ENCODE data around the gene CPEB2. TPM values are rescaled to one million over a fixed set of nuclear protein-coding genes. Genes with fewer than 3 reads are reported as not detected.

The CPEB2 gene
- total RNA-seq (2013; cell fraction: nucleolus; rRNA removed), result 23.9 and 29.3 TPM in 2 replicates
- 3.9 and 5.4 TPM in 2 replicates for total RNA-seq (2014; rRNA removed)
- 4.5 and 6.4 TPM in 2 replicates for total RNA-seq (2014; rRNA removed; fragmentation: Illumina TruSeq; extraction: Trizol)
- total RNA-seq (2021), result 8.3 and 9.9 TPM in 2 replicates
- 2.1 TPM for polyA plus RNA-seq (2011; ENCODE audit: low read depth)
- 7.5 and 13.1 TPM in 2 replicates for polyA plus RNA-seq (2011; rRNA removed)
- 2.4 and 3.9 TPM in 2 replicates for polyA plus RNA-seq (2011; cell fraction: cytosol; rRNA removed)
- polyA plus RNA-seq (2011; cell fraction: nucleus; rRNA removed), result 11.8 and 13.2 TPM in 2 replicates
- 3.0 and 4.6 TPM in 2 replicates for polyA plus RNA-seq (2012)
- 5.5 and 7.7 TPM in 2 replicates for polyA plus RNA-seq (2014; fragmentation: Illumina TruSeq; extraction: Trizol)
- 1 to 10 TPM in 1 of 2 experiments, under 1 TPM in 1; 0.84 to 1.4 TPM for polyA plus RNA-seq (2014; fragmentation: Nextera tagmentation; extraction: Ambion mirVana)
- polyA plus RNA-seq (2014; rRNA removed), result 3.5 and 3.7 TPM in 2 replicates
- 1 to 10 TPM in 1 of 2 experiments, under 1 TPM in 1; 0.73 to 2.3 TPM for polyA plus RNA-seq (2016; fragmentation: Nextera tagmentation; extraction: Ambion mirVana)
- polyA minus RNA-seq (2011; rRNA and poly(A)+ RNA removed), result 12.5 and 15.4 TPM in 2 replicates
- 4.5 and 6.3 TPM in 2 replicates for polyA minus RNA-seq (2011; cell fraction: cytosol; rRNA and poly(A)+ RNA removed)
- polyA minus RNA-seq (2011; cell fraction: nucleus; rRNA and poly(A)+ RNA removed), result 13.7 and 19.3 TPM in 2 replicates
- Bru-seq, nascent RNA, result percentile 93 among the genes with signal in this experiment
- percentile 75 among the genes with signal in this experiment for BruChase-seq, experiment 1, labeled RNA remaining after a 6-hour chase
- percentile 85 among the genes with signal in this experiment for BruChase-seq, experiment 2, labeled RNA remaining after a 2-hour chase
- long read RNA-seq, experiment 1, result 0 reads
- long read RNA-seq, experiment 2, partial matches to known transcripts, result 0 of 6 reads
- long read RNA-seq, experiment 2, other reads (novel, unspliced or antisense), result 6 of 6 reads

GRCh38 chr4:15001869-15002658, at the start of gene CPEB2:
TSS of gene CPEB2 (plus strand) at chr4:15002481. CDS start at chr4:15002674, 193 bp downstream.
- peak; percentile 75 for FAIRE-seq
- no peaks in the 10 kb centered on the region for H3K9me3 ChIP-seq (replicated peaks; ENCODE audit: control insufficient read depth, insufficient read depth, low read length)
- H3K4me3 ChIP-seq, result peak within 1 kb of the TSS; percentile 93
- no peaks in the 10 kb centered on the region for H4K20me1 ChIP-seq (ENCODE audit: control insufficient read depth, insufficient read depth)
- H3K36me3 ChIP-seq (ENCODE audit: control insufficient read depth in 2 of 2, insufficient read depth in 2 of 2, low read length in 1 of 2), result peaks cover 0 to under 1% of the 10 kb centered on the region in 2 experiments; a peak in 1 of 4 replicates
- in situ Hi-C loops (cut with MboI), result loop anchor here (10.0 to 25.0 kb wide), 4 partner anchors 127 to 1347 kb away; partner anchors contain the start of gene FBXL5
- H3K27me3 ChIP-seq (replicated peaks in 1 of 2; ENCODE audit: control insufficient read depth in 2 of 2, insufficient read depth in 2 of 2, low read length in 1 of 2), result no peaks in the 10 kb centered on the region
- SMC1A ChIA-PET (ENCODE audit: uncharacterized antibody, unreplicated experiment), result interaction anchor here (0.8 to 1.3 kb wide), 9 partner anchors 8 to 1025 kb away, joined by 3 to 5 read pairs (median 3); no protein-coding TSS in a partner anchor
- peak within 1 kb of the TSS; percentile 81 for H3K9ac ChIP-seq (ENCODE audit: control insufficient read depth, insufficient read depth, low read length)
- H3K4me1 ChIP-seq (ENCODE audit: control insufficient read depth, insufficient read depth, low read length), result no peaks in the 10 kb centered on the region
- H3K79me2 ChIP-seq (ENCODE audit: control insufficient read depth, insufficient read depth, low read length), result peaks cover 32% of the 10 kb centered on the region
- ATAC-seq, result peak; percentile 80
- CTCF ChIA-PET, result interaction anchor here (1.2 to 1.4 kb wide), 2 partner anchors 10 to 38 kb away, joined by 3 to 4 read pairs; no protein-coding TSS in a partner anchor
- peak; percentile 81 for DNase-seq (ENCODE audit: low read depth, low spot score)
- H3K4me2 ChIP-seq (ENCODE audit: control insufficient read depth, insufficient read depth), result peak within 1 kb of the TSS; percentile 75
- POLR2A ChIA-PET, result interaction anchor here (1.0 kb wide), 1 partner anchor 18 kb away, joined by 3 read pairs; no protein-coding TSS in a partner anchor
- H2AFZ ChIP-seq (ENCODE audit: control insufficient read depth, low read depth, low read length), result peak within 1 kb of the TSS; percentile 86
- 1% methylated on average over 57 of the region's 104 CpGs for WGBS (ENCODE audit: insufficient coverage, insufficient replicate concordance, low lambda C conversion rate, missing lambda C conversion rate)
- RAD21 ChIA-PET (ENCODE audit: unreplicated experiment), result interaction anchor here (1.0 to 2.1 kb wide), 8 partner anchors 10 to 252 kb away, joined by 3 to 9 read pairs (median 4); no protein-coding TSS in a partner anchor
- peak within 1 kb of the TSS; percentile 96 for H3K27ac ChIP-seq (ENCODE audit: control insufficient read depth, insufficient read depth)
- intact Hi-C loops (cut with micrococcal nuclease; ENCODE audit: unreplicated experiment), result loop anchor here (1.0 to 10.0 kb wide), 8 partner anchors 129 to 1377 kb away; partner anchors contain the start of genes BOD1L1 and CD38
- no TSS peak for BruUV-seq (replicated peaks)
- no peak for TF ChIP-seq RAD51 (IDR thresholded peaks at IDR 0.05)
- no peak for TF ChIP-seq ASH2L (IDR thresholded peaks at IDR 0.05; ENCODE audit: borderline replicate concordance, low read depth)
- TF ChIP-seq PAX5 (IDR thresholded peaks at IDR 0.05; ENCODE audit: borderline replicate concordance, low read depth, low read length), result no peak
- no peak for TF ChIP-seq RBBP5 (conservative IDR thresholded peaks at IDR 0.05)
- TF ChIP-seq CHD1 (IDR thresholded peaks at IDR 0.05; ENCODE audit: low read depth, low read length), result no peak
- TF ChIP-seq ZNF24 (IDR thresholded peaks at IDR 0.05), result no peak
- no peak for TF ChIP-seq NFYA (IDR thresholded peaks at IDR 0.05; ENCODE audit: borderline replicate concordance, low read depth, low read length)
- TF ChIP-seq, protein P1, sequence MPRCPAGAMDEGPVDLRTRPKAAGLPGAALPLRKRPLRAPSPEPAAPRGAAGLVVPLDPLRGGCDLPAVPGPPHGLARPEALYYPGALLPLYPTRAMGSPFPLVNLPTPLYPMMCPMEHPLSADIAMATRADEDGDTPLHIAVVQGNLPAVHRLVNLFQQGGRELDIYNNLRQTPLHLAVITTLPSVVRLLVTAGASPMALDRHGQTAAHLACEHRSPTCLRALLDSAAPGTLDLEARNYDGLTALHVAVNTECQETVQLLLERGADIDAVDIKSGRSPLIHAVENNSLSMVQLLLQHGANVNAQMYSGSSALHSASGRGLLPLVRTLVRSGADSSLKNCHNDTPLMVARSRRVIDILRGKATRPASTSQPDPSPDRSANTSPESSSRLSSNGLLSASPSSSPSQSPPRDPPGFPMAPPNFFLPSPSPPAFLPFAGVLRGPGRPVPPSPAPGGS (IDR thresholded peaks at IDR 0.05; ENCODE audit: borderline replicate concordance, insufficient read depth, low read depth, low read length, poor library complexity, severe bottlenecking), result peak; percentile 39
- TF ChIP-seq, protein P2, sequence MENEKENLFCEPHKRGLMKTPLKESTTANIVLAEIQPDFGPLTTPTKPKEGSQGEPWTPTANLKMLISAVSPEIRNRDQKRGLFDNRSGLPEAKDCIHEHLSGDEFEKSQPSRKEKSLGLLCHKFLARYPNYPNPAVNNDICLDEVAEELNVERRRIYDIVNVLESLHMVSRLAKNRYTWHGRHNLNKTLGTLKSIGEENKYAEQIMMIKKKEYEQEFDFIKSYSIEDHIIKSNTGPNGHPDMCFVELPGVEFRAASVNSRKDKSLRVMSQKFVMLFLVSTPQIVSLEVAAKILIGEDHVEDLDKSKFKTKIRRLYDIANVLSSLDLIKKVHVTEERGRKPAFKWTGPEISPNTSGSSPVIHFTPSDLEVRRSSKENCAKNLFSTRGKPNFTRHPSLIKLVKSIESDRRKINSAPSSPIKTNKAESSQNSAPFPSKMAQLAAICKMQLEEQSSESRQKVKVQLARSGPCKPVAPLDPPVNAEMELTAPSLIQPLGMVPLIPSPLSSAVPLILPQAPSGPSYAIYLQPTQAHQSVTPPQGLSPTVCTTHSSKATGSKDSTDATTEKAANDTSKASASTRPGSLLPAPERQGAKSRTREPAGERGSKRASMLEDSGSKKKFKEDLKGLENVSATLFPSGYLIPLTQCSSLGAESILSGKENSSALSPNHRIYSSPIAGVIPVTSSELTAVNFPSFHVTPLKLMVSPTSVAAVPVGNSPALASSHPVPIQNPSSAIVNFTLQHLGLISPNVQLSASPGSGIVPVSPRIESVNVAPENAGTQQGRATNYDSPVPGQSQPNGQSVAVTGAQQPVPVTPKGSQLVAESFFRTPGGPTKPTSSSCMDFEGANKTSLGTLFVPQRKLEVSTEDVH (IDR thresholded peaks at IDR 0.05; ENCODE audit: low read depth, partially characterized antibody), result no peak
- TF ChIP-seq, protein P3, sequence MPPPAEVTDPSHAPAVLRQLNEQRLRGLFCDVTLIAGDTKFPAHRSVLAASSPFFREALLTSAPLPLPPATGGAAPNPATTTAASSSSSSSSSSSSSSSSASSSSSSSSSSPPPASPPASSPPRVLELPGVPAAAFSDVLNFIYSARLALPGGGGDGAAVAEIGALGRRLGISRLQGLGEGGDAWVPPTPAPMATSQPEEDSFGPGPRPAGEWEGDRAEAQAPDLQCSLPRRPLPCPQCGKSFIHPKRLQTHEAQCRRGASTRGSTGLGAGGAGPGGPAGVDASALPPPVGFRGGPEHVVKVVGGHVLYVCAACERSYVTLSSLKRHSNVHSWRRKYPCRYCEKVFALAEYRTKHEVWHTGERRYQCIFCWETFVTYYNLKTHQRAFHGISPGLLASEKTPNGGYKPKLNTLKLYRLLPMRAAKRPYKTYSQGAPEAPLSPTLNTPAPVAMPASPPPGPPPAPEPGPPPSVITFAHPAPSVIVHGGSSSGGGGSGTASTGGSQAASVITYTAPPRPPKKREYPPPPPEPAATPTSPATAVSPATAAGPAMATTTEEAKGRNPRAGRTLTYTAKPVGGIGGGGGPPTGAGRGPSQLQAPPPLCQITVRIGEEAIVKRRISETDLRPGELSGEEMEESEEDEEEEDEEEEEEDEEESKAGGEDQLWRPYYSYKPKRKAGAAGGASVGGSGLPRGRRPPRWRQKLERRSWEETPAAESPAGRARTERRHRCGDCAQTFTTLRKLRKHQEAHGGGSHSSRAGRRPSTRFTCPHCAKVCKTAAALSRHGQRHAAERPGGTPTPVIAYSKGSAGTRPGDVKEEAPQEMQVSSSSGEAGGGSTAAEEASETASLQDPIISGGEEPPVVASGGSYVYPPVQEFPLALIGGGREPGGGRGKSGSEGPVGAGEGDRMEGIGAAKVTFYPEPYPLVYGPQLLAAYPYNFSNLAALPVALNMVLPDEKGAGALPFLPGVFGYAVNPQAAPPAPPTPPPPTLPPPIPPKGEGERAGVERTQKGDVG (CRISPR knock-in tag; IDR thresholded peaks at IDR 0.05), result no peak

All from GM12878 (cell line).